OCI-LY7 (cell line): ENCODE measurements around the gene MAVS.

Source experiments
- CTCF ChIP-seq: fragments of 200-600 bp; sonication (generic); conservative IDR thresholded peaks from 2 replicates; pipeline ENCODE4 v1.5.1; 2014; ENCODE audit warnings: mild to moderate bottlenecking, antibody characterized with exemption, low read length, moderate library complexity, mixed read lengths
- EZH2phosphoT487 ChIP-seq: fragments of 200-600 bp; sonication (generic); IDR thresholded peaks from 2 replicates; pipeline ENCODE4 v1.6.1; 2018; ENCODE audit warnings: low read depth, borderline replicate concordance, mild to moderate bottlenecking, mixed run types, antibody characterized with exemption, low read length, moderate library complexity, mixed read lengths

- no peak for TF ChIP-seq CTCF
- no peak for TF ChIP-seq EZH2phosphoT487
Measured at GRCh38 chr20:3902446-3902845, 55.8 kb downstream of the MAVS start.
